Glutamatergic neuron (in vitro differentiated cells): Measurements from ENCODE around the gene CAV1. TPM values are rescaled to one million over a fixed set of nuclear protein-coding genes. Genes with fewer than 3 reads are reported as not detected.
"Not testable (repeated sequence)": the region's sequence is repeated elsewhere in the genome, so short reads cannot be mapped to it uniquely, and the experiment has no call there.

Source experiments
- DNase-seq: peaks from one replicate; pipeline ENCODE4 v3.0.0; 2022
- H3K27ac Mint-ChIP-seq: one replicate; pipeline ENCODE4 v1.8.0; 2020; ENCODE audit warnings: mild to moderate bottlenecking, mixed read lengths, inconsistent platforms; ENCODE audit not compliant: unreplicated experiment
- H3K27me3 Mint-ChIP-seq: one replicate; pipeline ENCODE4 v1.8.0; 2020; ENCODE audit warnings: mild to moderate bottlenecking, moderate library complexity, mixed read lengths, inconsistent platforms; ENCODE audit not compliant: unreplicated experiment
- H3K36me3 Mint-ChIP-seq: one replicate; pipeline ENCODE4 v1.8.0; 2020; ENCODE audit warnings: mild to moderate bottlenecking, mixed read lengths, inconsistent platforms; ENCODE audit not compliant: unreplicated experiment
- H3K4me1 Mint-ChIP-seq: one replicate; pipeline ENCODE4 v1.8.0; 2020; ENCODE audit warnings: mild to moderate bottlenecking, low read depth, mixed read lengths, inconsistent platforms; ENCODE audit not compliant: unreplicated experiment
- H3K4me3 Mint-ChIP-seq: one replicate; pipeline ENCODE4 v1.8.0; 2020; ENCODE audit warnings: mild to moderate bottlenecking, mixed read lengths, inconsistent platforms; ENCODE audit not compliant: unreplicated experiment
- H3K9me3 Mint-ChIP-seq: one replicate; pipeline ENCODE4 v1.8.0; 2020; ENCODE audit warnings: mild to moderate bottlenecking, moderate library complexity, mixed read lengths, inconsistent platforms; ENCODE audit not compliant: unreplicated experiment
- total RNA-seq: library from RNA; stranded (reverse); fragmentation: NEBNext Ultra II Directional; extraction: Animal tissue kit (Norgen Biotek cat#: 25700); gene quantifications from one replicate; pipeline ENCODE4 v1.2.1, GENCODE V29; 2021; ENCODE audit not compliant: unreplicated experiment
- TF ChIP-seq, protein P1 (sequence below): fragments of 200-600 bp; sonication (generic); IDR thresholded peaks from one replicate; pipeline ENCODE4 v1.5.0; 2021; ENCODE audit not compliant: partially characterized antibody, unreplicated experiment

CAV1 gene
- total RNA-seq, 1 donor from 2014 or later: 0.78 TPM

GRCh38 chr7:116585967-116586366, 61.1 kb downstream of the CAV1 start:
- Mint-ChIP-seq H3K4me3 (no peak overlapping the region), H3K4me1 (peaks cover 8% of the 10 kb centered on the region), H3K9me3 (no peaks in the 10 kb centered on the region), H3K27ac (no peak overlapping the region), H3K27me3 (no peaks in the 10 kb centered on the region), H3K36me3 (no peaks in the 10 kb centered on the region)
- DNase-seq: no peak
- TF ChIP-seq, protein P1, sequence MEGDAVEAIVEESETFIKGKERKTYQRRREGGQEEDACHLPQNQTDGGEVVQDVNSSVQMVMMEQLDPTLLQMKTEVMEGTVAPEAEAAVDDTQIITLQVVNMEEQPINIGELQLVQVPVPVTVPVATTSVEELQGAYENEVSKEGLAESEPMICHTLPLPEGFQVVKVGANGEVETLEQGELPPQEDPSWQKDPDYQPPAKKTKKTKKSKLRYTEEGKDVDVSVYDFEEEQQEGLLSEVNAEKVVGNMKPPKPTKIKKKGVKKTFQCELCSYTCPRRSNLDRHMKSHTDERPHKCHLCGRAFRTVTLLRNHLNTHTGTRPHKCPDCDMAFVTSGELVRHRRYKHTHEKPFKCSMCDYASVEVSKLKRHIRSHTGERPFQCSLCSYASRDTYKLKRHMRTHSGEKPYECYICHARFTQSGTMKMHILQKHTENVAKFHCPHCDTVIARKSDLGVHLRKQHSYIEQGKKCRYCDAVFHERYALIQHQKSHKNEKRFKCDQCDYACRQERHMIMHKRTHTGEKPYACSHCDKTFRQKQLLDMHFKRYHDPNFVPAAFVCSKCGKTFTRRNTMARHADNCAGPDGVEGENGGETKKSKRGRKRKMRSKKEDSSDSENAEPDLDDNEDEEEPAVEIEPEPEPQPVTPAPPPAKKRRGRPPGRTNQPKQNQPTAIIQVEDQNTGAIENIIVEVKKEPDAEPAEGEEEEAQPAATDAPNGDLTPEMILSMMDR: no peak

DNA sequence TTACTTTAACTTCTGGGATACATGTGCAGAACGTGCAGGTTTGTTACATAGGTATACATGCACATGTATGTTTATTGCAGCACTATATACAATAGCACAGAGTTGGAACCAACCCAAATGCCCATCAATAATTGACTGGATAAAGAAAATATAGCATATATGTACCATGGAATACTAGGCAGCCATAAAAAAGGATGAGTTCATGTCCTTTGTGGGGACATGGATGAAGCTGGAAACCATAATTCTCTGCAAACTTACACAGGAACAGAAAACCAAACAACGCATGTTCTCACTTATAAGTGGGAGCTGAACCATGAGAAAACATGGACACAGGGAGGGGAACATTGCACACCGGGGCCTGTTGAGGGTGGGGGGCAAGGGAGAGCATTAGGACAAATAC, 62.4 kb downstream of the CAV1 start:
- H3K4me3 Mint-ChIP-seq, H3K4me1 Mint-ChIP-seq, H3K9me3 Mint-ChIP-seq, H3K27ac Mint-ChIP-seq, DNase-seq, H3K36me3 Mint-ChIP-seq, H3K27me3 Mint-ChIP-seq: not testable (repeated sequence)

DNA sequence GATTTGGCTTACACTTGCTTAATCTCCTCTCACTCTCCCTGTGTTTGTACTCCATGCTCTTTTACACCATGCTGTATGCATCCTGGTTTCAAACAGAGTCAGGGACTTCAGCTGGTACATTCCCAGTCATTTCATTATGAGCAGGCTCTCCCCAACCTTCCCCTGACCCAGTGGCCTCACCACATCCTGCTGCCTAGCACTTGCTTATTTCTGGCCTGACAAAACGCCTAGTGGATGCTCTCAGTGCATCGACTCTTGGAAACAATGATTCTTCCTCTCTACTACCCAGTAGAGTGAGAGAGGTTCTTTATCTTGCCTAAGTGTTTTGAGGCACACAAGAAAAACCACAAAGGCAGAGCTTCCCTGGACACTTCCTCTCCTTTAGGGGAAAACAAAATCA, 63.4 kb downstream of the CAV1 start:
- peaks cover 4% of the 10 kb centered on the region for H3K4me1 Mint-ChIP-seq
- no peaks in the 10 kb centered on the region for H3K9me3 Mint-ChIP-seq
- H3K27ac Mint-ChIP-seq: no peak overlapping the region
- no peak overlapping the region for H3K4me3 Mint-ChIP-seq
- DNase-seq: no peak
- TF ChIP-seq, protein P1: no peak
- H3K36me3 Mint-ChIP-seq: no peaks in the 10 kb centered on the region
- H3K27me3 Mint-ChIP-seq: no peaks in the 10 kb centered on the region

DNA sequence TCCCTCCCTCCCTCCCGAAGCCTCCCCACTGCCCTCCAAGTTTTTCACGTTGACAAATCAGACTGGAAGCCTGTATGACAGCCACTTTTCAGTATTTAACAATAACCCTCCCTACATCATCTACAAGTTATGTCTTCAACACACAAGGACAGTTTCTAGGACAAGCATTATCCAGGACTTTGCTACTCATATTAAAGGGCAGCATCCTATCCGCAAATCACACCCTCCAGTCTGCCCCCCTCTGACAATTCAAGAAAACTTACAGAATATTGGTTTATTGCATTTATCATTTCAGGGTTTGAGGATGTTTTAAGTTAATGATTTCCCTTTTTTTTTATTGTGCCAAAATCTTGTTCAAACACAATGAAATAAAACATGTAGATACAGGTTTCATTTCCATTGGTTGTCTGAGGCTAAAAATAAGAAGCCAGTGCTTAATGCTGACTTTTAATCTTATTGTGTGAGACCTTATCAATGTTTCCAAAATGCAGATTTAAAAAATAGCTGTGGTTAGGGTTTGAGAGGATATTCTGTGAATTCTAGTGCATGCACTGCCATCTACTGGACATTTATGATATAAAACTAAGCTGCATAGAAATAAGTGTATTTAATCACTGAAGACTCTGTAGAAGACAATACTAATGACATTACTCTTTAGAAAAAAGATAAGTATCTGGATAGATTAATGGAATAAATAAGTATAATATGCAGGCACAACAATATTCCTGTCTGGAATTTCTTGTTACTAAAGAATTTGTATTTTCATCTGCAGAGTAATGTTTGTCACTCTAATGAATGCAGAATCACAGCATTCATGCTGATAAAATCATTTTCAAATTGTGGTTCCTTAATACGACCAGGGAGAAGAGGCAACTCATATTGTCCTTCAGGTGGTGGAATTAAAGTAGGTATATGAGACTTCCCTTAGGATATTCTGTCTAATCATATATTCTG, 64.1 kb downstream of the CAV1 start:
- Mint-ChIP-seq H3K27ac (no peak overlapping the region), H3K27me3 (no peaks in the 10 kb centered on the region), H3K4me1 (peaks cover 3% of the 10 kb centered on the region), H3K4me3 (no peak overlapping the region), H3K9me3 (no peaks in the 10 kb centered on the region), H3K36me3 (no peaks in the 10 kb centered on the region)
- no peak for DNase-seq
- TF ChIP-seq, protein P1: peak; percentile 81

DNA sequence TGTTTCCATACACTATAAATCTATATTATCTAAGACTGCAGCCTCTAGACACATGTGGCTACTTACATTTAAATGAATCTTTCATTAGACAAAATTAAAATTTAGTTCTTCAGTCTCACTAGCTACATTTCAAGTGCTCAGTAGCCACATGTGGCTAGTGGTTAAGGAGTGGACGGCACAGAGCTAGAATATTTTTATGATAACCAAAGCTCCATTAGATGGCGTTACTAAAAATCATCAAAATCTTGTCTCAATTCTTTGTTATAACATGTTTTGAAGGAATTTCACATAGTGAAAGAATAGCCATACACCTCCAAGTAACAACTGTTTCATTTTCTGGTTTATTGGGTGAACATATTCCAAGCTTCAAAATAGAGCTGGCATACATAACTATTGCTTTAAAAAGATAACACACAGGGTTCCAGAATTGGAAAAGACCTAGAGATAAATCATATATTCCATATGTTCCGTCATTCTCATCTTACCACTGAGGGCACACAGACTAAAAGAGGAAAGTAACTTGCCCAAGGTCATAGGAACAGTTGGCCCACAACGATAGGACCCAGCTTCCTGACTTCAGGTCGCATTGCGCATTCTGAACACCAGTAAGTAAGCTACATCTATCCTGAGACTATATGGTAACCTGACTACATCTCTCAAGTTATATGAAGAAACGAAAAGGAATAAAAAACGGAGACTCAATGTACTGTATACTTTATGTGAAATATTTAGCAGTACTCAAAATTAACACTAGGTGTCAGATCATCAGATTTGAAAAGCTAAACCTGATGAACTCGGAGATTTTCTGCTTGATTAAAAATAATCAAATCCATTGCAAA, 66.6 kb downstream of the CAV1 start:
- no peak overlapping the region for H3K27ac Mint-ChIP-seq
- H3K36me3 Mint-ChIP-seq: no peaks in the 10 kb centered on the region
- TF ChIP-seq, protein P1: peak; percentile 84
- no peak for DNase-seq
- peaks cover 3% of the 10 kb centered on the region for H3K4me1 Mint-ChIP-seq
- no peaks in the 10 kb centered on the region for H3K27me3 Mint-ChIP-seq
- H3K4me3 Mint-ChIP-seq: no peak overlapping the region
- H3K9me3 Mint-ChIP-seq: no peaks in the 10 kb centered on the region
